CD14-positive monocyte (primary cell): ENCODE data around the gene ZNF423. TPM values are rescaled to one million over a fixed set of nuclear protein-coding genes. Genes with fewer than 3 reads are reported as not detected.
A peak's percentile ranks its signal among the peaks of the same experiment; 100 is the strongest.

Source experiments
- DNase-seq, 3 donors: peaks; one replicate each; pipeline ENCODE4 v3.0.0-alpha.2; 2011 to 2022
- H2AFZ ChIP-seq: 2 replicates; pipeline ENCODE4 v1.6.0; 2012; ENCODE audit warnings: mild to moderate bottlenecking, low read depth, low read length, inconsistent platforms; ENCODE audit not compliant: insufficient read depth, poor library complexity, severe bottlenecking
- H3K27ac ChIP-seq, 2 donors: 1 replicate in 1 of 2; 2 replicates in 1 of 2; pipeline ENCODE4 v1.5.1; 2012 to 2013; ENCODE audit warnings: low read length in 2 of 2, control low read depth in 1 of 2, inconsistent platforms in 1 of 2, low read depth in 1 of 2, mild to moderate bottlenecking in 1 of 2
- H3K27me3 ChIP-seq, 2 donors: one replicate each; pipeline versions ENCODE4 v1.6.0 to v1.6.1; 2011 to 2013; ENCODE audit warnings: low read length in 2 of 2; ENCODE audit not compliant: control insufficient read depth in 2 of 2, insufficient read depth in 2 of 2
- H3K36me3 ChIP-seq, 2 donors: replicated peaks in 1 of 2; 1 replicate in 1 of 2; 2 replicates in 1 of 2; pipeline versions ENCODE4 v1.5.1 to v1.6.1; 2012 to 2013; ENCODE audit warnings: low read length in 2 of 2, control low read depth in 1 of 2, inconsistent platforms in 1 of 2, mild to moderate bottlenecking in 1 of 2; ENCODE audit not compliant: insufficient read depth in 2 of 2, control insufficient read depth in 1 of 2
- H3K4me1 ChIP-seq, 2 donors: 1 replicate in 1 of 2; 2 replicates in 1 of 2; pipeline versions ENCODE4 v1.5.1 to v1.6.1; 2012 to 2013; ENCODE audit warnings: low read length in 2 of 2, control low read depth in 1 of 2, inconsistent platforms in 1 of 2, mild to moderate bottlenecking in 1 of 2, moderate library complexity in 1 of 2; ENCODE audit not compliant: insufficient read depth in 2 of 2, control insufficient read depth in 1 of 2
- H3K4me2 ChIP-seq: replicated peaks from 2 replicates; pipeline ENCODE3; 2012; ENCODE audit warnings: low read length, moderate library complexity, mild to moderate bottlenecking; ENCODE audit not compliant: poor library complexity, severe bottlenecking; ENCODE audit errors: extremely low read depth
- H3K4me3 ChIP-seq, 3 experiments: fragments of 200-600 bp in 1 of 3; sonication (generic) in 1 of 3; replicated peaks in 1 of 3; 1 replicate in 2 of 3; 2 replicates in 1 of 3; pipeline ENCODE4 v1.5.1; 2011 to 2013; ENCODE audit warnings: low read length in 3 of 3, mild to moderate bottlenecking in 3 of 3, control low read depth in 2 of 3, low read depth in 2 of 3, inconsistent platforms in 1 of 3, moderate library complexity in 1 of 3
- H3K79me2 ChIP-seq: 2 replicates; pipeline ENCODE4 v1.6.0; 2012; ENCODE audit warnings: mild to moderate bottlenecking, control low read depth, inconsistent platforms, low read length, moderate library complexity; ENCODE audit not compliant: insufficient read depth
- H3K9ac ChIP-seq: 2 replicates; pipeline ENCODE4 v1.6.0; 2017; ENCODE audit warnings: low read length, mild to moderate bottlenecking; ENCODE audit not compliant: insufficient read depth, poor library complexity, severe bottlenecking
- H3K9me3 ChIP-seq, 2 donors: replicated peaks in 1 of 2; 1 replicate in 1 of 2; 2 replicates in 1 of 2; pipeline versions ENCODE4 v1.5.1 to v1.6.1; 2012 to 2013; ENCODE audit warnings: low read length in 2 of 2, control low read depth in 1 of 2; ENCODE audit not compliant: control insufficient read depth in 1 of 2, insufficient read depth in 1 of 2
- H4K20me1 ChIP-seq: 2 replicates; pipeline ENCODE4 v1.6.0; 2012; ENCODE audit warnings: mild to moderate bottlenecking, low read length, control low read depth, moderate library complexity; ENCODE audit not compliant: insufficient read depth
- H3K27ac Mint-ChIP-seq, 7 donors: one replicate each; pipeline ENCODE4 v1.8.0; 2020; ENCODE audit warnings: mild to moderate bottlenecking in 7 of 7, mixed read lengths in 7 of 7, moderate library complexity in 6 of 7, inconsistent platforms in 2 of 7
- H3K27me3 Mint-ChIP-seq, 3 donors: one replicate each; pipeline ENCODE4 v1.8.0; 2021 to 2022; ENCODE audit warnings: low read depth in 3 of 3, mild to moderate bottlenecking in 3 of 3, mixed read lengths in 3 of 3, moderate library complexity in 3 of 3, inconsistent platforms in 1 of 3
- H3K36me3 Mint-ChIP-seq, 2 donors: one replicate each; pipeline ENCODE4 v1.8.0; 2020; ENCODE audit warnings: mixed read lengths in 2 of 2, inconsistent platforms in 1 of 2, mild to moderate bottlenecking in 1 of 2
- H3K4me1 Mint-ChIP-seq: one replicate; pipeline ENCODE4 v1.8.0; 2020; ENCODE audit warnings: mild to moderate bottlenecking, mixed read lengths
- H3K4me3 Mint-ChIP-seq, 2 donors: one replicate each; pipeline ENCODE4 v1.8.0; 2020; ENCODE audit warnings: mild to moderate bottlenecking in 2 of 2, mixed read lengths in 2 of 2, moderate library complexity in 1 of 2
- H3K9me3 Mint-ChIP-seq, 7 donors: one replicate each; pipeline ENCODE4 v1.8.0; 2020 to 2022; ENCODE audit warnings: mixed read lengths in 7 of 7, mild to moderate bottlenecking in 6 of 7, moderate library complexity in 6 of 7, inconsistent platforms in 2 of 7
- CTCF ChIP-seq: fragments of 200-600 bp; IDR thresholded peaks from one replicate; pipeline ENCODE4 v1.8.0; 2022; ENCODE audit warnings: antibody characterized with exemption, mild to moderate bottlenecking
- WGBS: methylation state at CpG from one replicate; pipeline ENCODE4 v1.1.5; 2013; ENCODE audit warnings: missing lambda C conversion rate; ENCODE audit not compliant: insufficient coverage; 5-methylcytosine and 5-hydroxymethylcytosine counted together
- intact Hi-C, 2 donors: fragments of 100-400 bp; cut with micrococcal nuclease; formaldehyde crosslinking; loops; one replicate each; pipeline versions ENCODE4 v1.15.0 to v1.15.1; 2023
- polyA plus RNA-seq, 3 donors: library from polyadenylated mRNA; depleted of rRNA in 1 of 3; unstranded in 2 of 3; stranded (reverse) in 1 of 3; fragments of 300-500 nt in 2 of 3; fragments of >200 nt in 1 of 3; fragmentation: Illumina TruSeq in 2 of 3; gene quantifications; 1 replicate in 2 of 3; 2 replicates in 1 of 3; pipeline ENCODE4 v1.2.3, GENCODE V29; 2012 to 2021

The ZNF423 gene
- polyA plus RNA-seq, 3 donors = not detected

- Histone ChIP-seq H3K27me3 (peaks cover 0 to 20% of the 10 kb centered on the region in 2 donors), H3K4me3 (no peak overlapping the region), H3K79me2 (no peaks in the 10 kb centered on the region), H3K27ac (no peak overlapping the region), H2AFZ (peak overlapping the region; percentile 12), H3K4me2 (peak overlapping the region; percentile 37), H3K36me3 (no peaks in the 10 kb centered on the region), H4K20me1 (no peaks in the 10 kb centered on the region), H3K4me1 (peaks cover 0 to 6% of the 10 kb centered on the region in 2 donors), H3K9me3 (no peaks in the 10 kb centered on the region), H3K9ac (no peak overlapping the region)
- Mint-ChIP-seq H3K36me3 (no peaks in the 10 kb centered on the region), H3K27me3 (peaks cover 7 to 22% (median 13%) of the 10 kb centered on the region in 3 donors), H3K4me1 (peaks cover 6% of the 10 kb centered on the region), H3K9me3 (peaks cover 0 to 2% (median 0%) of the 10 kb centered on the region in 7 donors), H3K4me3 (no peak overlapping the region), H3K27ac (no peak overlapping the region)
- peak in 1 of 3 donors; percentile 3 for DNase-seq
- WGBS = 4% methylated on average over 8 of the region's 18 CpGs
- no peak for TF ChIP-seq CTCF
- intact Hi-C loops = no loop called here
These were observed 371.5 kb downstream of the ZNF423 start for GRCh38 chr16:49484451-49484849.

GRCh38 chr16:49483651-49484450 is 372.1 kb downstream of the ZNF423 start:
- Histone ChIP-seq H3K4me2 (peak overlapping the region; percentile 37), H3K4me3 (no peak overlapping the region), H2AFZ (peak overlapping the region; percentile 12), H3K27ac (no peak overlapping the region), H3K79me2 (no peaks in the 10 kb centered on the region), H4K20me1 (no peaks in the 10 kb centered on the region), H3K27me3 (peaks cover 0 to 20% of the 10 kb centered on the region in 2 donors), H3K9me3 (no peaks in the 10 kb centered on the region), H3K9ac (no peak overlapping the region), H3K36me3 (no peaks in the 10 kb centered on the region), H3K4me1 (peaks cover 0 to 6% of the 10 kb centered on the region in 2 donors)
- TF ChIP-seq CTCF = no peak
- intact Hi-C loops = no loop called here
- H3K4me3 Mint-ChIP-seq = no peak overlapping the region
- 67% methylated on average over 10 of the region's 22 CpGs for WGBS
- no peaks in the 10 kb centered on the region for H3K36me3 Mint-ChIP-seq
- H3K4me1 Mint-ChIP-seq = peaks cover 6% of the 10 kb centered on the region
- H3K27me3 Mint-ChIP-seq = peaks cover 9 to 22% (median 13%) of the 10 kb centered on the region in 3 donors
- no peak for DNase-seq
- H3K27ac Mint-ChIP-seq = no peak overlapping the region
- H3K9me3 Mint-ChIP-seq = peaks cover 0 to 2% (median 0%) of the 10 kb centered on the region in 7 donors
